ENCODE results near the gene POLR3GL.

DNA sequence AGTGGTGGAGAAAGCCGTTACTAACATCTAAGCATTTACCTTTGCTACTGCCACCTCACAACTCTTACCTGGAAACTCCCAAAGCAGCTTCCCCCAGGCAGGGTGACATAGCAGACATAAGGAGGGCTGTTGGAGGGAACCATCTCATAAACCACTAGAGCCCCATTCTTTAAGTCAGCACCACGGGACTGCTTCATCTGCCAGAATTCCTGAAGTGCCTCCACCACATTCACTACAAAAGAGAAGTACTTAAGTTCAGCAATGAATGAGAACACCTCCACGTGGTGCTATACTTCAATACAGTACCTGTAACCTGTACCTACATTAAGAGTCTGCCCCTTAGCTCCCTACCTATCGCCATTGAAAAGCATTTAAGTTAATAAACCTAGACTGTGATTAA, 16.9 kb upstream of the POLR3GL start:
- TF ChIP-seq, protein P1, sequence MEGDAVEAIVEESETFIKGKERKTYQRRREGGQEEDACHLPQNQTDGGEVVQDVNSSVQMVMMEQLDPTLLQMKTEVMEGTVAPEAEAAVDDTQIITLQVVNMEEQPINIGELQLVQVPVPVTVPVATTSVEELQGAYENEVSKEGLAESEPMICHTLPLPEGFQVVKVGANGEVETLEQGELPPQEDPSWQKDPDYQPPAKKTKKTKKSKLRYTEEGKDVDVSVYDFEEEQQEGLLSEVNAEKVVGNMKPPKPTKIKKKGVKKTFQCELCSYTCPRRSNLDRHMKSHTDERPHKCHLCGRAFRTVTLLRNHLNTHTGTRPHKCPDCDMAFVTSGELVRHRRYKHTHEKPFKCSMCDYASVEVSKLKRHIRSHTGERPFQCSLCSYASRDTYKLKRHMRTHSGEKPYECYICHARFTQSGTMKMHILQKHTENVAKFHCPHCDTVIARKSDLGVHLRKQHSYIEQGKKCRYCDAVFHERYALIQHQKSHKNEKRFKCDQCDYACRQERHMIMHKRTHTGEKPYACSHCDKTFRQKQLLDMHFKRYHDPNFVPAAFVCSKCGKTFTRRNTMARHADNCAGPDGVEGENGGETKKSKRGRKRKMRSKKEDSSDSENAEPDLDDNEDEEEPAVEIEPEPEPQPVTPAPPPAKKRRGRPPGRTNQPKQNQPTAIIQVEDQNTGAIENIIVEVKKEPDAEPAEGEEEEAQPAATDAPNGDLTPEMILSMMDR (conservative IDR thresholded peaks at IDR 0.05; ENCODE audit: low read depth, low read length) = no peak
- TF ChIP-seq EZH2 (IDR thresholded peaks at IDR 0.05; ENCODE audit: borderline replicate concordance, low read depth, low read length, poor library complexity, severe bottlenecking) = no peak

Data from A673 (cell line).